Keratinocyte (primary cell): ENCODE measurements around the gene GLRX5. TPM values are rescaled to one million over a fixed set of nuclear protein-coding genes. Genes with fewer than 3 reads are reported as not detected.

ENCODE experiments used
- DNase-seq: peaks from one replicate; pipeline ENCODE4 v3.0.0-alpha.2; 2011; ENCODE audit warnings: low read depth, missing footprints, low spot score
- FAIRE-seq: peaks from 2 replicates; lab custom pipeline; 2011; peaks lifted over from hg19 to GRCh38; lab: Jason Lieb, UNC
- H2AFZ ChIP-seq: 2 replicates; pipeline ENCODE4 v1.6.0; 2012; ENCODE audit warnings: low read length, control low read depth, inconsistent platforms; ENCODE audit not compliant: control insufficient read depth
- H3K27ac ChIP-seq: 2 replicates; pipeline ENCODE4 v1.5.1; 2011; ENCODE audit warnings: low read length; ENCODE audit not compliant: control insufficient read depth, insufficient read depth
- H3K27me3 ChIP-seq: 3 replicates; pipeline ENCODE4 v1.6.0; 2011; ENCODE audit warnings: low read length; ENCODE audit not compliant: control insufficient read depth, insufficient read depth; ENCODE audit errors: extremely low read depth
- H3K36me3 ChIP-seq, 2 experiments: 2 replicates in 1 of 2; 3 replicates in 1 of 2; pipeline ENCODE4 v1.5.1; 2011; ENCODE audit warnings: low read length in 2 of 2, mild to moderate bottlenecking in 1 of 2; ENCODE audit not compliant: control insufficient read depth in 2 of 2, insufficient read depth in 2 of 2; ENCODE audit errors: extremely low read depth in 1 of 2
- H3K4me1 ChIP-seq: 3 replicates; pipeline ENCODE4 v1.5.1; 2011; ENCODE audit warnings: low read length; ENCODE audit not compliant: control insufficient read depth, insufficient read depth; ENCODE audit errors: extremely low read depth
- H3K4me2 ChIP-seq: 3 replicates; pipeline ENCODE4 v1.6.0; 2011; ENCODE audit warnings: low read depth, low read length; ENCODE audit not compliant: control insufficient read depth, insufficient read depth; ENCODE audit errors: extremely low read depth
- H3K4me3 ChIP-seq, 3 experiments: fragments of 200-600 bp in 1 of 3; sonication (generic) in 1 of 3; 2 replicates in 2 of 3; 3 replicates in 1 of 3; pipeline ENCODE4 v1.5.1; 2011 to 2016; ENCODE audit warnings: low read length in 3 of 3, mild to moderate bottlenecking in 3 of 3, control low read depth in 2 of 3, inconsistent platforms in 1 of 3, low read depth in 1 of 3, mixed read lengths in 1 of 3, mixed run types in 1 of 3, moderate library complexity in 1 of 3; ENCODE audit not compliant: control insufficient read depth in 2 of 3, insufficient read depth in 2 of 3; ENCODE audit errors: extremely low read depth in 1 of 3
- H3K79me2 ChIP-seq: 2 replicates; pipeline ENCODE4 v1.6.0; 2012; ENCODE audit warnings: low read length; ENCODE audit not compliant: control insufficient read depth, insufficient read depth
- H3K9ac ChIP-seq: 3 replicates; pipeline ENCODE4 v1.6.0; 2011; ENCODE audit warnings: low read length; ENCODE audit not compliant: control insufficient read depth, insufficient read depth; ENCODE audit errors: extremely low read depth
- H3K9me1 ChIP-seq: 3 replicates; pipeline ENCODE4 v1.6.0; 2011; ENCODE audit warnings: low read length; ENCODE audit not compliant: control insufficient read depth, insufficient read depth; ENCODE audit errors: extremely low read depth
- H3K9me3 ChIP-seq: 2 replicates; pipeline ENCODE4 v1.5.1; 2012; ENCODE audit warnings: low read depth, low read length; ENCODE audit not compliant: control insufficient read depth
- H4K20me1 ChIP-seq: 3 replicates; pipeline ENCODE4 v1.6.0; 2011; ENCODE audit warnings: low read length; ENCODE audit not compliant: control insufficient read depth, insufficient read depth; ENCODE audit errors: extremely low read depth
- EZH2 ChIP-seq: IDR thresholded peaks from one replicate; pipeline ENCODE4 v1.6.1; 2012; ENCODE audit warnings: inconsistent platforms, mild to moderate bottlenecking, low read length, moderate library complexity
- dilution Hi-C: fragments of 300-500 bp; cut with MboI; formaldehyde crosslinking; loops from one replicate; pipeline ENCODE4 v1.7.0; 2020; ENCODE audit warnings: low sequenced_read_pairs; ENCODE audit not compliant: extremely low pct_ligation_motif_present
- polyA plus RNA-seq, 5 experiments: library from polyadenylated mRNA; depleted of rRNA in 3 of 5; stranded (reverse) in 3 of 5; stranded (forward) in 1 of 5; unstranded in 1 of 5; fragments of >200 nt; gene quantifications; 1 replicate in 1 of 5; 2 replicates in 3 of 5; 3 replicates in 1 of 5; pipeline versions ENCODE4 v1.2.1 to v1.2.3, GENCODE V29; 2011 to 2012; ENCODE audit warnings: missing spikeins in 2 of 5, low read depth in 1 of 5, low replicate concordance in 1 of 5
- TF ChIP-seq, protein P1 (sequence below), 3 experiments: IDR thresholded peaks in 1 of 3; conservative IDR thresholded peaks in 1 of 3; optimal IDR thresholded peaks in 1 of 3; 2 replicates in 2 of 3; 3 replicates in 1 of 3; pipeline versions ENCODE3 to v1.5.1; 2011; ENCODE audit warnings: low read length in 3 of 3, mild to moderate bottlenecking in 3 of 3, moderate library complexity in 2 of 3, control low read depth in 1 of 3, inconsistent platforms in 1 of 3; ENCODE audit not compliant: insufficient read depth in 2 of 3; ENCODE audit errors: extremely low read depth in 1 of 3

The GLRX5 gene
- polyA plus RNA-seq, 1 donor (not counting 4 experiments of a cell fraction or from before 2014, with no cell fraction given), result 60.9 TPM

DNA sequence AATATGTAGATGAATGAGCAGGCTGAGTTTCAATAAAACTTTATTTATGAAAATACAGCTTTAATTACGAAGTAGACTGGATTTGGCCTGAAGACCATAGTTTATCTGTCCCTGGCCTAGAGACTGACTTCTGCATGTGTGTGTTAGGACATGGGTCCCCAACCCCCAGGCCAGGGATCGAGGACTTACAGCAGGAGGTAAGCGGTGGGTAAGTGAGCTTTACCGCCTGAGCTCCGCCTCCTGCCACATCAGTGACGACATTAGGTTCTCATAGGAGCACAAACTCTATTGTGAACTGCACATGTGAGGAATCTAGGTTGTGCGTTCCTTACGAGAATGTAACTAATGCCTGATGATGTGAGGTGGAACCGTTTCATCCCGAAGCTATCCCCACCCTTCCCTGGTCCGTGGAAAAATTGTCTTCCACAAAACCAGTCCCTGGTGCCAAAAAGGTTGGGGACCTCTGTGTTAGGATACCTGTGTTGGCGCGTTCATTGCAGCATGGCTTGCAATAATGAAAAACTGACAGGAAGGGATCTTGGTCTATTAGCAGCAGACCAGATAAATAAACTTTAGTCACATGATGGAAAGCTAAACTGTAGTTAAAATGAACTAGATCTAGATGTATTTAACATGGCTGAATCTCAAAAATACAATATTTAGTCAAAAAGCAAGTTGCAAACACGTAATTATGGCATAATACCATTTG, 4.1 kb downstream of the GLRX5 start:
- no peaks in the 10 kb centered on the region for H3K27me3 ChIP-seq
- H3K4me3 ChIP-seq, result no peak overlapping the region
- H3K36me3 ChIP-seq, result no peaks in the 10 kb centered on the region
- H4K20me1 ChIP-seq, result no peaks in the 10 kb centered on the region
- dilution Hi-C loops, result no loop called here
- no peak overlapping the region for H3K27ac ChIP-seq
- H2AFZ ChIP-seq, result no peak overlapping the region
- DNase-seq, result no peak
- no peak overlapping the region for H3K4me2 ChIP-seq
- H3K9me1 ChIP-seq, result no peaks in the 10 kb centered on the region
- H3K9ac ChIP-seq, result no peak overlapping the region
- H3K9me3 ChIP-seq, result no peaks in the 10 kb centered on the region
- no peak for TF ChIP-seq EZH2
- TF ChIP-seq, protein P1, sequence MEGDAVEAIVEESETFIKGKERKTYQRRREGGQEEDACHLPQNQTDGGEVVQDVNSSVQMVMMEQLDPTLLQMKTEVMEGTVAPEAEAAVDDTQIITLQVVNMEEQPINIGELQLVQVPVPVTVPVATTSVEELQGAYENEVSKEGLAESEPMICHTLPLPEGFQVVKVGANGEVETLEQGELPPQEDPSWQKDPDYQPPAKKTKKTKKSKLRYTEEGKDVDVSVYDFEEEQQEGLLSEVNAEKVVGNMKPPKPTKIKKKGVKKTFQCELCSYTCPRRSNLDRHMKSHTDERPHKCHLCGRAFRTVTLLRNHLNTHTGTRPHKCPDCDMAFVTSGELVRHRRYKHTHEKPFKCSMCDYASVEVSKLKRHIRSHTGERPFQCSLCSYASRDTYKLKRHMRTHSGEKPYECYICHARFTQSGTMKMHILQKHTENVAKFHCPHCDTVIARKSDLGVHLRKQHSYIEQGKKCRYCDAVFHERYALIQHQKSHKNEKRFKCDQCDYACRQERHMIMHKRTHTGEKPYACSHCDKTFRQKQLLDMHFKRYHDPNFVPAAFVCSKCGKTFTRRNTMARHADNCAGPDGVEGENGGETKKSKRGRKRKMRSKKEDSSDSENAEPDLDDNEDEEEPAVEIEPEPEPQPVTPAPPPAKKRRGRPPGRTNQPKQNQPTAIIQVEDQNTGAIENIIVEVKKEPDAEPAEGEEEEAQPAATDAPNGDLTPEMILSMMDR (optimal IDR thresholded peaks at IDR 0.05 in 1 of 3, IDR thresholded peaks at IDR 0.05 in 1 of 3, conservative IDR thresholded peaks at IDR 0.05 in 1 of 3; ENCODE audit: extremely low read depth in 1 of 3, insufficient read depth in 2 of 3, low read length in 3 of 3), result no peak
- FAIRE-seq, result no peak
- peaks cover 8% of the 10 kb centered on the region for H3K4me1 ChIP-seq
- H3K79me2 ChIP-seq, result peaks cover 76% of the 10 kb centered on the region

DNA sequence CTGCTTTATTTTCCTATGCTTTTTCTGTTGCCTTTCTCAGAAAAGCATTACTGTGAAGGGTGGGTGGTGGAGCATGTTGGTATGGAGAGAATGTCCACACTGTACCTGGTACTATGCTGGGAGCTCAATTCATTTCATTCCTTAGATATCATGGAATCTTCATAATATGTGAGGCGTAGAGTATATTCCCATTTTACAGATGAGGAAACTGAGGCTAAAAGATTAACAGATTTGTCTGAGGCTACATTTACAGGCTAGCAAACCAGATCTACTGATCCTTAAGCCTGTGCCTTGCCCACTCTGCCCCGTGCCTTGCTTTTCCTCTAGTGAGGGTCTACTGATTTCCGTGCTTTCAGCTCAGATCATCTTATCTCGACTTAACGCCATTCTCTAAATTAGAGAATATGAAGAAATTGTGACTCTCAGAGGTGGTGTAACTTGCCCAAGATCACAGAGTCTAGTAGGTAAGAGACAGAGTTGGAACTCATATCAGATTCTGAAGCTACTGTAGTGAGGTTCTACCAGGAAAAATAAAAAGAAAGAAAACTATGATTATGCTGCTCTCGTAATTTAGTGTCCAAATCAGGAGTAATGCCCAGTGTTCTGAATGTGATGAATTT, 5.5 kb downstream of the GLRX5 start:
- no peak for DNase-seq
- Histone ChIP-seq H3K79me2 (peaks cover 72% of the 10 kb centered on the region), H3K36me3 (no peaks in the 10 kb centered on the region), H3K9ac (no peak overlapping the region), H4K20me1 (no peaks in the 10 kb centered on the region), H3K4me3 (no peak overlapping the region), H3K4me1 (peaks cover 9% of the 10 kb centered on the region), H2AFZ (no peak overlapping the region), H3K9me1 (no peaks in the 10 kb centered on the region), H3K27ac (no peak overlapping the region), H3K9me3 (peaks cover 1% of the 10 kb centered on the region), H3K27me3 (no peaks in the 10 kb centered on the region), H3K4me2 (no peak overlapping the region)
- dilution Hi-C loops, result no loop called here
- TF ChIP-seq, protein P1 (optimal IDR thresholded peaks at IDR 0.05 in 1 of 3, IDR thresholded peaks at IDR 0.05 in 1 of 3, conservative IDR thresholded peaks at IDR 0.05 in 1 of 3; ENCODE audit: extremely low read depth in 1 of 3, insufficient read depth in 2 of 3, low read length in 3 of 3), result no peak
- no peak for TF ChIP-seq EZH2
- FAIRE-seq, result no peak
